Dermis microvascular lymphatic vessel endothelial cell (primary cell): Measurements from ENCODE around the gene MC1R. TPM values are rescaled to one million over a fixed set of nuclear protein-coding genes. Genes with fewer than 3 reads are reported as not detected.
"Not testable (repeated sequence)": the region's sequence is repeated elsewhere in the genome, so short reads cannot be mapped to it uniquely, and the experiment has no call there.

Experiments
- DNase-seq, 2 donors: peaks; one replicate each; pipeline versions ENCODE4 v3.0.0 to v3.0.0-alpha.2; 2010; ENCODE audit warnings: low read depth in 2 of 2
- total RNA-seq: library from RNA; depleted of rRNA; stranded (reverse); fragments of >200 nt; gene quantifications from 2 replicates; pipeline ENCODE4 v1.2.1, GENCODE V29; 2014

MC1R gene
- total RNA-seq, 1 donor from 2014 or later: 1.0 TPM

DNA sequence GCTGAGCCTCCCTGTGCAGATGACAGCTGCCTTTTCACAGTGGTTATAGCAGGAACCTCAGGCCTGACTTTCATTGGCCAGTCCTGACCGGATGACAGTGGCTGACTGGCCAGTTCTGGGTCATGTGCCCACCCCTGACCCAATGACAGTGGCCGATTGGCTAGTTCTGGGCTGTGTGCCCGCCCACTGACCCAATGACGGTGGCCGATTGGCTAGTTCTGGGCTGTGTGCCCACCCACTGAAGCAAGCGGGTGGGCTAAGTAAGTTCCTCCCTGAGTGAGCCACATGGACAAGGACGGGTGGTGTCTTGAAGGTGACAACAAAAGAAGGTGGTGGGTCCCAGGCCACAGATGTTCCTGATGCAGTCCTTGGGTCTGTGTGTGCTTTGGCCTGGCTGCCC, 39.4 kb downstream of the MC1R start:
- peak in 1 of 2 donors; percentile 44 for DNase-seq

DNA sequence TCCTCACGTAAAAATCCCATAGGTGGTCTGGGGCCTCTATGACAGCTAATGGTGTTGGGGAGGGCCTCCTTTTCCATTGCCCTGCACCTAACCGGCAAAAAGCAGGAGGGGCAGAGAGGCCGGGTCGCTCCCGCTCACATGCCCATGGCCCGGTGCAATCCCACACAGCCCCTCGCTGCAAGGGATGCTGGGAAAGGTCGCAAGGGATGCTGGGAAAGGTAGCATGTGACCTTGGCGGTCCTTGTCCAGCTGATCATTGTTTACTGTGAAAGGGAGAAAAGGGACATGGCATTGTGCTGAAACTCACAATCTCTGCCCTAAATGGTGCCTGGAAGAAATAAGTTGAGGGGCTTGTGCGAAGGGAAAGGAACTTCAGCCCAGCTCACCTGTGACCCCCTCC, 39.9 kb downstream of the MC1R start:
- DNase-seq: no peak

DNA sequence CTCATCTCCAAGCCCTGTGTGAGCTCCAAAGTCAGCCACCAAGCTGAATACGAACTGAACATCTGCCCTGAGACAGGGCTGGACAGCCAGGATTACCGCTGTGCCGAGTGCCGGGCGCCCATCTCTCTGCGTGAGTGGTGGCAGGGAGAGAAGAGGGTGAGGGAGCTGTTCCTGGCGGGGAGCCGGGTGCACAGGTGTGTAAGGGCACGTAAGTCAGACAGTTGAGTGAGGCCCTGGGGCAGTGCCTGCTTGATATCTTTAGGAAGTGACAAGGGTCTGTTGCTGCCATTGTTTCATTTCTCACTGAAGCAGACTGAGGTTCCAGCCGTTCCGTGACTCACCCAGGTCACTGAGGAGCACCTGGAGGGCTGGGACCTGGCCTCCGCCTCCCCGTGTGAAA, 42.3 kb downstream of the MC1R start:
- no peak for DNase-seq

DNA sequence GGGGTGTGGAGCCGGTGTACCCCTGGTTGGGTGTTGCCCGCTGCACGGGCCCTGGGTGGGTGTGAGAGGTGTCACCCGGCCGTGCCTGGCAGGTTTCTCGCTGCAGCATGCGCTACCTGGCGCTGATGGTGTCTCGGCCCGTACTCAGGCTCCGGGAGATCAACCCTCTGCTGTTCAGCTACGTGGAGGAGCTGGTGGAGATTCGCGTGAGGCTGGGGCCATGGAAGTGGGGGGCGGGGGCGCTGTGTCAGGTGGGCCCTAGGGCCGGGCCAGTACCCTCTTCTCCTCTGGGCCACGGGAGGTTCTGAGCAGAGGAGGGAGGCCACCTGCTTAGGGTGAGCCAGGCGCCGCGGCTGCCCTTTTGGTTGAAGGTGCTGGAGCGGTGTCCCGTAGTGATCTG, 43.3 kb downstream of the MC1R start:
- DNase-seq: no peak

DNA sequence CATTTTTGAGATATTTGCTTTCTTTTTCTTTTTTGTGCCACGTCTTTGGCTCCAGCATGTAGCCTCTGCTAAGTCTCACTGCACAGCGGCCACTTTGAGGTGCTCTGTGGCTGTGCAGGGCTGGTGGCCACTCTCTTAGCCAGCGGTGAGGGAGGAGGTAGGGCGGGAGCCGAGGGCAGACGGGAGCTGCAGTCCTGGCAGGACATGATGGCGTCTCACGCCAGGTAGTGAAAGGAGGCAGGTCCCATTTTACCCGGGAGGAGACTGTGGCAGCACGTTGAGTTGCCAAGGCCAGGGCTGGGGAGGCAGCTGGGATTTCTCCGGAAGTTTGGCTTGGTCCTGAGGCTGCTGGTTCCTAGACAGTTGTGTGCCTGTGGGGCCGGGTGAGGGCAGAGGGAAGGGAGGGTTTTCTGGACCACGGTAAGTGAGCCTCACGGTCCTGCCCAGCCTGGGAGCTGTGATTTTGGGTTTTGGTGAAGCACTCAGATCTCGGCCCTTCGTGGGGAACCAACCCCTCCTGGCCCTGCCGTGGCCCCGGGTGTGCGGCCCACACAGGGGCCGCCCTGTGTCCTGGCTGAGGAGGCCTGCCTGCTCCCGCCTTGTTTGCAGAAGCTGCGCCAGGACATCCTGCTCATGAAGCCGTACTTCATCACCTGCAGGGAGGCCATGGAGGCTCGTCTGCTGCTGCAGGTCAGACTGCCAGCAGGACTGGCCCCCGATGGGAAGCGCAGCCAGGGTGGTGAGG, 44.3 kb downstream of the MC1R start:
- DNase-seq: no peak

DNA sequence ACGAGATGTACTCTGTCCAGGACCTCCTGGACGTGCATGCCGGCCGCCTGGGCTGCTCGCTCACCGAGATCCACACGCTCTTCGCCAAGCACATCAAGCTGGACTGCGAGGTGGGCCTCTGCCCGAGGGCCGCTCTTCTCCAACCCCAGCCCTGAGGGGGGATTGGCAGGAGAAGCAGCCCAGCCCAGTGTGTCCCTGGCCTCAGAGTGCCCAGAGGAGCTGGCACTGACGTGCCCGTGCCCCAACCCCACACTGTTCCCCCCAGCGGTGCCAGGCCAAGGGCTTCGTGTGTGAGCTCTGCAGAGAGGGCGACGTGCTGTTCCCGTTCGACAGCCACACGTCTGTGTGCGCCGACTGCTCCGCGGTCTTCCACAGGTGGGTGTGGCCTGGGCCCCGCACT, 45.5 kb downstream of the MC1R start:
- DNase-seq: no peak

DNA sequence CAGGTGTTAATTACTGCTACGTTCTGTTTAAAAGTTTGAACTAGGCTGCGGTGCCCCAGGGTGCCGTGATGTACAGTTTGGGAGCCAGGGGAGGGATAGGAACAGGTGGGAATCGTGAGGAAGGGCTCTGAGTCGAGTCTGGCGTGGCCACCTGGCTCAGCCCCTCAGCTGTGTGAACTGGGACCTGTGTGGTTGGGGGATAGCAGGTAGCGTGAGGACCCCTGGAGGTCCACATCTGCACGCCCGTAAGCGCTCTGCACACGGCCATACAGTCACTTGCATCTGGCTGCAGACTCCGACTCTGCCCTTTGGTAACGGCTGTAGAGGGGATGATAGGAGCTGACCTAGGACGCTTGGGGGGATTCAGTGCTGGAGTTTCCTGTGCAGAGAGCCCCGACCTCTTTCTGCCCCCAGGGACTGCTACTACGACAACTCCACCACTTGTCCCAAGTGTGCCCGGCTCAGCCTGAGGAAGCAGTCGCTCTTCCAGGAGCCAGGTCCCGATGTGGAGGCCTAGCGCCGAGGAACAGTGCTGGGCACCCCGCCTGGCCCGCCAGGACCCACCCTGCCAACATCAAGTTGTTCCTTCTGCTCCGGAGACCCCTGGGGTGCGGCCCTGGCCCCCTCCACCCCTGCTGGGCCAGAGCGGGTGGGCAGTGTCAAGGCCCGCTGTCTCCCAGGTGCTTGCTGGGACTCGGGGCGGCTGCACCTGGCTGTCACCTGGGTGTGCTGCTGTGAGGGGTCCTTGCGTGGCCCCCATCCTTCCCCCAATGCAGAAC, 47.0 kb downstream of the MC1R start:
- DNase-seq: no peak

DNA sequence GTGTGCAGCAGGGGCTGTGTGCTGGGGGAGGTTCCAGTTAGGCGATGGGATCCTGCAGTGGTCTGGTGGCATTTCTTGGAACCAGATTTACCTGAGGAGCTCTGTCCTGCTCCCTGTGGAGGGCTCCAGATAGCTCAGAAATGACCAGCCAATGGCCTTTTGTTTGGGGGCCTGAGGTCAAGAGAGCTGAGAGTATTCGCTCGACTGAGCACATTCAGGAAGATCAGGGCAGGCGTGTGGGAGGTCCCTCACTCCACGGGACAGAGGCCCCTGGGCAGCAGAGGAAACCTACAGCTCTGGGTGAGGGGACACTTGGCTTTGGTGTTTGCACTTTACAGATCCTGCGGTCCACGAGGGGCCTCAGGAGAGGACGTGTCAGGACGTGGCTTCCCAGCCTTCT, 48.1 kb downstream of the MC1R start:
- DNase-seq: no peak

DNA sequence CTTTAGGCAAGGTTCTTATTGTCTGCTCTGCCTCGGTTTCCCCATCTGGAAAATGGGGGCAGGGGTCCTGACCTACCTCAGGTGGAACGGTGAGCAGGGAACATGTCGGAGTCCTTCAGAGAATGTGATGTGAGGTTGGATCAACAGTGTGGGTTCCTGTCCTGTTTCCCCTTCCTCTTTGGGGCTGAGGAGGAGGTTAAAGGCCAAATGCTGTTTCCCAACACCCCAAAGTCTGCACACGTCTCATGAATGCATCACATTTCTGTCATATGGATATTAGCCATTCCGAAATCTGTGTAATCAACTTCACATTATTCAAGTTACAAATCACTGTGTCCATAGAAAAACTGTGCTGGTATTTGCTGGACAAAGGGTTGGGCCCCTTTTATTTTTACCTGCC, 48.8 kb downstream of the MC1R start:
- not testable (repeated sequence) for DNase-seq

DNA sequence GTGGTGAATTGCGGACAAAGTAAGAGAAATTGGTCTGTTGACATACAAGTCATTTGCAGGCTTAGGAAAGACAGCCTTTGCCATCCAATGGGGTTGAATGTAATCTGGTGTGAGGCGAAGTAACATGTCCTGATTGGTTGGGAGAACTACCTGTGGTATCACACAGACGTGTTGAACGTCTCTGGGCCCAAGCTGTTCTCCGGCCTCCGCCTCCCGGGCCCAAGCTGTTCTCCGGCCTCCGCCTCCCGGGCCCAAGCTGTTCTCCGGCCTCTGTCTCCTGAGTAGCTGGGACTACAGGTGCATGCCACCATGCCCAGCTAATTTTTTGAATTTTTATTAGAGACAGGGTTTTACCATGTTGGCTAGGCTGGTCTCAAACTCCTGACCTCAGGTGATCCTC, 49.4 kb downstream of the MC1R start:
- not testable (repeated sequence) for DNase-seq

DNA sequence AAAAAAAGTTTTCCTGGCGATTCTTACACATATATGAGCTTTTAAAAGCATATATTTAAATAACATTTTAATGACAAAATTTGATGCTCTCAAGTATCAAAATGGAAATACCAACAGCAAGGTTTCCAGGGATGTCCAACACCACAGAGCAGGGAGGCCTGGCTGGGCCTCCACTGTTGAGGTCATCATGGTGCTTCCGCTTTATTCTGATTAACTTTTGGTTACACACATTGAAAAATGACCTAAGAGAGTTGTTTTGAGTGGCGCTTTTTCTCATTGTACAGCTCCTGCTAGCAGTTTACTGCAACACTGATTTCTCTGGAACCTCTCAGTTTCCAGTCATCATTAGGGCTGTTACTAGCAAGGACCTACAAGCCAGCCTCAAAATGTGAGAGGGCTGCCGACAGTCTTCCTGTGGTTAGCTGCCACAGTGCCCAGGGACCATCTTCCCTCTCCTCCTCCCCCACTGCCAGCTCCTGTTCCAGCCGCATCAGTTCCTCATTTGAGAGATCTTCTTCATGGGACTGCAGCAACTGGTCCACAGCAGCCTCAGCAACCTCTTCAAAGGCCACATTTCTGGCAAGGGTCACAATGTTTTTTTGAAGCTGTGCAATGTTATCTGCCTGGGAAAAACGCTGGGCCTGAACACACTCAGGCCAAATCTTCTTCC, 51.2 kb downstream of the MC1R start:
- no peak for DNase-seq

Other genes starting within 250 kb of the MC1R start
- gene CDK10, start 232.2 kb upstream of the MC1R start, total RNA-seq: 28.2 and 37.7 TPM in 2 replicates
- gene SPATA2L, start 217.2 kb upstream of the MC1R start, total RNA-seq: 10.0 and 17.4 TPM in 2 replicates
- gene VPS9D1, start 198.0 kb upstream of the MC1R start, total RNA-seq: 4.1 and 8.6 TPM in 2 replicates
- 9.0 and 18.0 TPM in 2 replicates for gene ZNF276, start 197.3 kb upstream of the MC1R start, total RNA-seq
- gene FANCA, start 102.2 kb upstream of the MC1R start, total RNA-seq: 8.9 and 12.1 TPM in 2 replicates
- 1.0 and 2.4 TPM in 2 replicates for gene SPIRE2, start 90.4 kb upstream of the MC1R start, total RNA-seq
- 132 and 154 TPM in 2 replicates for gene TCF25, start 45.3 kb upstream of the MC1R start, total RNA-seq
- 76.0 and 137 TPM in 2 replicates for gene TUBB3, start 4.5 kb downstream of the MC1R start, total RNA-seq
- gene DEF8, start 29.9 kb downstream of the MC1R start, total RNA-seq: 83.8 and 95.1 TPM in 2 replicates
- 12.3 and 15.6 TPM in 2 replicates for gene DBNDD1, start 100.6 kb downstream of the MC1R start, total RNA-seq
- gene PRDM7, start 158.5 kb downstream of the MC1R start, total RNA-seq: not detected in 2 replicates